Measurements from ENCODE around the gene EPHA4.

Gene EPHA4

GRCh38 chr2:221380062-221380461 is 192.0 kb downstream of the EPHA4 start:
- Mint-ChIP-seq H3K4me3 (no peak overlapping the region), H3K9me3 (no peaks in the 10 kb centered on the region), H3K36me3 (no peaks in the 10 kb centered on the region), H3K27me3 (no peaks in the 10 kb centered on the region), H3K4me1 (no peaks in the 10 kb centered on the region), H3K27ac (no peak overlapping the region)
- ATAC-seq = peak; percentile 58

- no peak for ATAC-seq
- H3K4me3 Mint-ChIP-seq = no peak overlapping the region
- H3K36me3 Mint-ChIP-seq = no peaks in the 10 kb centered on the region
- H3K4me1 Mint-ChIP-seq = no peaks in the 10 kb centered on the region
- peaks cover 4% of the 10 kb centered on the region for H3K9me3 Mint-ChIP-seq
- peaks cover under 1% of the 10 kb centered on the region for H3K27me3 Mint-ChIP-seq
- no peak overlapping the region for H3K27ac Mint-ChIP-seq
Observed at GRCh38 chr2:221377597-221377996, 194.5 kb downstream of the EPHA4 start.

GRCh38 chr2:221377066-221377465 is 195.0 kb downstream of the EPHA4 start:
- Mint-ChIP-seq H3K4me1 (no peaks in the 10 kb centered on the region), H3K27ac (no peak overlapping the region), H3K27me3 (peaks cover 6% of the 10 kb centered on the region), H3K36me3 (no peaks in the 10 kb centered on the region), H3K4me3 (no peak overlapping the region), H3K9me3 (peaks cover 4% of the 10 kb centered on the region)
- ATAC-seq = no peak

- no peak overlapping the region for H3K27ac Mint-ChIP-seq
- H3K4me1 Mint-ChIP-seq = no peaks in the 10 kb centered on the region
- no peak overlapping the region for H3K4me3 Mint-ChIP-seq
- H3K36me3 Mint-ChIP-seq = no peaks in the 10 kb centered on the region
- peaks cover 31% of the 10 kb centered on the region for H3K27me3 Mint-ChIP-seq
- no peak for ATAC-seq
- peaks cover 4% of the 10 kb centered on the region for H3K9me3 Mint-ChIP-seq
Observed at GRCh38 chr2:221374234-221374633, 197.9 kb downstream of the EPHA4 start.

- H3K4me1 Mint-ChIP-seq = no peaks in the 10 kb centered on the region
- H3K9me3 Mint-ChIP-seq = peaks cover 4% of the 10 kb centered on the region
- no peak overlapping the region for H3K27ac Mint-ChIP-seq
- no peak for ATAC-seq
- H3K27me3 Mint-ChIP-seq = peaks cover 31% of the 10 kb centered on the region
- no peak overlapping the region for H3K4me3 Mint-ChIP-seq
- H3K36me3 Mint-ChIP-seq = no peaks in the 10 kb centered on the region
Observed at GRCh38 chr2:221372907-221373306, 199.2 kb downstream of the EPHA4 start.

GRCh38 chr2:221372159-221372884 is 199.8 kb downstream of the EPHA4 start:
- no peak overlapping the region for H3K4me3 Mint-ChIP-seq

GRCh38 chr2:221371347-221371746 is 200.8 kb downstream of the EPHA4 start:
- Mint-ChIP-seq H3K4me3 (no peak overlapping the region), H3K27me3 (peaks cover 31% of the 10 kb centered on the region)

More at GRCh38 chr2:221372159-221372884, 199.8 kb downstream of the EPHA4 start:
- Mint-ChIP-seq H3K9me3 (peaks cover 4% of the 10 kb centered on the region), H3K27ac (no peak overlapping the region), H3K4me1 (no peaks in the 10 kb centered on the region), H3K27me3 (peaks cover 31% of the 10 kb centered on the region), H3K36me3 (no peaks in the 10 kb centered on the region)
- ATAC-seq = no peak

GRCh38 chr2:221370857-221371211 is 201.3 kb downstream of the EPHA4 start:
- ATAC-seq = no peak
- Mint-ChIP-seq H3K27ac (no peak overlapping the region), H3K36me3 (no peaks in the 10 kb centered on the region), H3K4me3 (no peak overlapping the region), H3K9me3 (peaks cover 4% of the 10 kb centered on the region), H3K4me1 (no peaks in the 10 kb centered on the region), H3K27me3 (peaks cover 31% of the 10 kb centered on the region)

More at GRCh38 chr2:221371347-221371746, 200.8 kb downstream of the EPHA4 start:
- ATAC-seq = no peak
- H3K4me1 Mint-ChIP-seq = no peaks in the 10 kb centered on the region
- H3K36me3 Mint-ChIP-seq = no peaks in the 10 kb centered on the region
- peaks cover 4% of the 10 kb centered on the region for H3K9me3 Mint-ChIP-seq
- H3K27ac Mint-ChIP-seq = no peak overlapping the region

GRCh38 chr2:221370076-221370856 is 201.8 kb downstream of the EPHA4 start:
- H3K9me3 Mint-ChIP-seq = peaks cover 4% of the 10 kb centered on the region
- no peaks in the 10 kb centered on the region for H3K36me3 Mint-ChIP-seq
- no peak overlapping the region for H3K27ac Mint-ChIP-seq
- H3K4me3 Mint-ChIP-seq = no peak overlapping the region
- H3K4me1 Mint-ChIP-seq = no peaks in the 10 kb centered on the region
- peaks cover 31% of the 10 kb centered on the region for H3K27me3 Mint-ChIP-seq
- no peak for ATAC-seq
